Effector memory CD4-positive, alpha-beta T cell (primary cell): ENCODE results near the gene SEZ6L.
A peak's percentile ranks its signal among the peaks of the same experiment; 100 is the strongest.

Experiments
- DNase-seq, 3 donors: peaks; one replicate each; pipeline ENCODE4 v3.0.0-alpha.2; 2020
- H3K27ac ChIP-seq: 2 replicates; pipeline ENCODE4 v1.7.0; 2013; ENCODE audit warnings: mild to moderate bottlenecking, low read length, moderate library complexity; ENCODE audit not compliant: insufficient read depth, poor library complexity, severe bottlenecking
- H3K27me3 ChIP-seq: replicated peaks from 2 replicates; pipeline ENCODE4 v1.7.0; 2013; ENCODE audit warnings: mild to moderate bottlenecking, low read length; ENCODE audit not compliant: insufficient read depth, control insufficient read depth, poor library complexity, severe bottlenecking
- H3K36me3 ChIP-seq: 2 replicates; pipeline ENCODE4 v1.7.0; 2013; ENCODE audit warnings: mild to moderate bottlenecking, low read length, moderate library complexity; ENCODE audit not compliant: control insufficient read depth, insufficient read depth
- H3K4me1 ChIP-seq: 2 replicates; pipeline ENCODE4 v1.7.0; 2013; ENCODE audit warnings: low read length, mild to moderate bottlenecking; ENCODE audit not compliant: control insufficient read depth, insufficient read depth, poor library complexity, severe bottlenecking
- H3K4me3 ChIP-seq: 2 replicates; pipeline ENCODE4 v1.7.0; 2013; ENCODE audit warnings: low read length, low read depth, mild to moderate bottlenecking; ENCODE audit not compliant: insufficient read depth, poor library complexity, severe bottlenecking
- H3K9me3 ChIP-seq: 2 replicates; pipeline ENCODE4 v1.7.0; 2013; ENCODE audit warnings: mild to moderate bottlenecking, low read length, moderate library complexity; ENCODE audit not compliant: control insufficient read depth

The SEZ6L gene

GRCh38 chr22:26385164-26385563 lies 215.9 kb downstream of the SEZ6L start:
- Histone ChIP-seq H3K9me3 (no peaks in the 10 kb centered on the region), H3K27ac (no peak overlapping the region), H3K4me1 (no peaks in the 10 kb centered on the region), H3K36me3 (no peaks in the 10 kb centered on the region), H3K27me3 (peaks cover 4% of the 10 kb centered on the region), H3K4me3 (no peak overlapping the region)
- no peak for DNase-seq

- Histone ChIP-seq H3K9me3 (no peaks in the 10 kb centered on the region), H3K4me1 (no peaks in the 10 kb centered on the region), H3K4me3 (no peak overlapping the region), H3K36me3 (no peaks in the 10 kb centered on the region), H3K27ac (no peak overlapping the region), H3K27me3 (peaks cover 4% of the 10 kb centered on the region)
- no peak for DNase-seq
Observed at GRCh38 chr22:26389125-26389524, 219.9 kb downstream of the SEZ6L start.

GRCh38 chr22:26391091-26391490 lies 221.8 kb downstream of the SEZ6L start:
- no peaks in the 10 kb centered on the region for H3K36me3 ChIP-seq
- no peaks in the 10 kb centered on the region for H3K9me3 ChIP-seq
- no peak overlapping the region for H3K4me3 ChIP-seq
- peaks cover 4% of the 10 kb centered on the region for H3K27me3 ChIP-seq
- H3K27ac ChIP-seq, result no peak overlapping the region
- H3K4me1 ChIP-seq, result no peaks in the 10 kb centered on the region
- DNase-seq, result no peak

- H3K4me3 ChIP-seq, result no peak overlapping the region
- DNase-seq, result no peak
Observed at GRCh38 chr22:26391623-26392022, 222.4 kb downstream of the SEZ6L start.

GRCh38 chr22:26393929-26394328 lies 224.7 kb downstream of the SEZ6L start:
- Histone ChIP-seq H3K4me3 (no peak overlapping the region), H3K27ac (no peak overlapping the region), H3K36me3 (no peaks in the 10 kb centered on the region), H3K4me1 (no peaks in the 10 kb centered on the region), H3K27me3 (no peaks in the 10 kb centered on the region), H3K9me3 (no peaks in the 10 kb centered on the region)
- DNase-seq, result no peak

More at GRCh38 chr22:26391623-26392022, 222.4 kb downstream of the SEZ6L start:
- H3K4me1 ChIP-seq, result no peaks in the 10 kb centered on the region
- peaks cover 4% of the 10 kb centered on the region for H3K27me3 ChIP-seq
- H3K36me3 ChIP-seq, result no peaks in the 10 kb centered on the region
- H3K27ac ChIP-seq, result no peak overlapping the region
- no peaks in the 10 kb centered on the region for H3K9me3 ChIP-seq

GRCh38 chr22:26394777-26395176 lies 225.5 kb downstream of the SEZ6L start:
- H3K4me3 ChIP-seq, result no peak overlapping the region
- H3K27ac ChIP-seq, result no peak overlapping the region
- no peaks in the 10 kb centered on the region for H3K4me1 ChIP-seq
- H3K27me3 ChIP-seq, result no peaks in the 10 kb centered on the region
- no peaks in the 10 kb centered on the region for H3K36me3 ChIP-seq
- DNase-seq, result no peak
- no peaks in the 10 kb centered on the region for H3K9me3 ChIP-seq

GRCh38 chr22:26395926-26396325 lies 226.7 kb downstream of the SEZ6L start:
- H3K36me3 ChIP-seq, result no peaks in the 10 kb centered on the region
- H3K27ac ChIP-seq, result no peak overlapping the region
- no peak overlapping the region for H3K4me3 ChIP-seq
- H3K27me3 ChIP-seq, result no peaks in the 10 kb centered on the region
- no peaks in the 10 kb centered on the region for H3K9me3 ChIP-seq
- no peaks in the 10 kb centered on the region for H3K4me1 ChIP-seq
- DNase-seq, result no peak

GRCh38 chr22:26398741-26399153 lies 229.5 kb downstream of the SEZ6L start:
- Histone ChIP-seq H3K36me3 (no peaks in the 10 kb centered on the region), H3K9me3 (no peaks in the 10 kb centered on the region), H3K27ac (no peak overlapping the region), H3K4me3 (no peak overlapping the region), H3K4me1 (no peaks in the 10 kb centered on the region), H3K27me3 (no peaks in the 10 kb centered on the region)
- peak; percentile 10 to 45 (median 12) for DNase-seq

- no peak overlapping the region for H3K27ac ChIP-seq
- no peaks in the 10 kb centered on the region for H3K4me1 ChIP-seq
- DNase-seq, result no peak
- H3K9me3 ChIP-seq, result no peaks in the 10 kb centered on the region
- H3K27me3 ChIP-seq, result no peaks in the 10 kb centered on the region
- H3K4me3 ChIP-seq, result no peak overlapping the region
- H3K36me3 ChIP-seq, result no peaks in the 10 kb centered on the region
Observed at GRCh38 chr22:26399289-26399688, 230.0 kb downstream of the SEZ6L start.

- H3K4me3 ChIP-seq, result no peak overlapping the region
- H3K36me3 ChIP-seq, result no peaks in the 10 kb centered on the region
- no peaks in the 10 kb centered on the region for H3K27me3 ChIP-seq
- H3K27ac ChIP-seq, result no peak overlapping the region
- no peaks in the 10 kb centered on the region for H3K4me1 ChIP-seq
- no peak for DNase-seq
- no peaks in the 10 kb centered on the region for H3K9me3 ChIP-seq
Observed at GRCh38 chr22:26401726-26402125, 232.5 kb downstream of the SEZ6L start.
